Measurements from ENCODE around the gene ITGB4. TPM values are rescaled to one million over a fixed set of nuclear protein-coding genes. Genes with fewer than 3 reads are reported as not detected.

ITGB4 gene
- polyA plus RNA-seq, 2 of the 4 experiments (the other 2 are of a cell fraction) = 20.6 to 37.4 TPM

Other genes with a start within 250 kb of the ITGB4 start
- gene CASKIN2, start 205.9 kb upstream of the ITGB4 start, polyA plus RNA-seq (2011; rRNA removed) = 3.6 and 4.6 TPM in 2 replicates
- gene CASKIN2, start 205.9 kb upstream of the ITGB4 start, polyA plus RNA-seq (2017; fragmentation: RNase III; extraction: RNeasy Plus Mini Kit Qiagen cat#74134 plus additional on column Dnase treatment) = 9.9 to 11.2 TPM (median 10.7 TPM) in 3 replicates
- gene TSEN54, start 204.9 kb upstream of the ITGB4 start, polyA plus RNA-seq (2011; rRNA removed) = 24.8 and 42.5 TPM in 2 replicates
- gene TSEN54, start 204.9 kb upstream of the ITGB4 start, polyA plus RNA-seq (2017; fragmentation: RNase III; extraction: RNeasy Plus Mini Kit Qiagen cat#74134 plus additional on column Dnase treatment) = 37.7 to 38.4 TPM (median 38.3 TPM) in 3 replicates
- 18.9 and 20.7 TPM in 2 replicates for gene LLGL2, start 195.8 kb upstream of the ITGB4 start, polyA plus RNA-seq (2011; rRNA removed)
- 32.6 to 38.2 TPM (median 35.0 TPM) in 3 replicates for gene LLGL2, start 195.8 kb upstream of the ITGB4 start, polyA plus RNA-seq (2017; fragmentation: RNase III; extraction: RNeasy Plus Mini Kit Qiagen cat#74134 plus additional on column Dnase treatment)
- 12.4 and 17.7 TPM in 2 replicates for gene MYO15B, start 133.7 kb upstream of the ITGB4 start, polyA plus RNA-seq (2011; rRNA removed)
- gene MYO15B, start 133.7 kb upstream of the ITGB4 start, polyA plus RNA-seq (2017; fragmentation: RNase III; extraction: RNeasy Plus Mini Kit Qiagen cat#74134 plus additional on column Dnase treatment) = 27.4 to 33.9 TPM (median 33.5 TPM) in 3 replicates
- gene SMIM5, start 88.0 kb upstream of the ITGB4 start, polyA plus RNA-seq (2011; rRNA removed) = 0.25 and 0.30 TPM in 2 replicates
- gene SMIM5, start 88.0 kb upstream of the ITGB4 start, polyA plus RNA-seq (2017; fragmentation: RNase III; extraction: RNeasy Plus Mini Kit Qiagen cat#74134 plus additional on column Dnase treatment) = 0.15 to 0.33 TPM (median 0.20 TPM) in 3 replicates
- 22.7 and 29.2 TPM in 2 replicates for gene RECQL5, start 54.3 kb upstream of the ITGB4 start, polyA plus RNA-seq (2011; rRNA removed)
- gene RECQL5, start 54.3 kb upstream of the ITGB4 start, polyA plus RNA-seq (2017; fragmentation: RNase III; extraction: RNeasy Plus Mini Kit Qiagen cat#74134 plus additional on column Dnase treatment) = 37.3 to 42.5 TPM (median 39.9 TPM) in 3 replicates
- 76.3 and 103 TPM in 2 replicates for gene SAP30BP, start 54.1 kb upstream of the ITGB4 start, polyA plus RNA-seq (2011; rRNA removed)
- 125 to 139 TPM (median 136 TPM) in 3 replicates for gene SAP30BP, start 54.1 kb upstream of the ITGB4 start, polyA plus RNA-seq (2017; fragmentation: RNase III; extraction: RNeasy Plus Mini Kit Qiagen cat#74134 plus additional on column Dnase treatment)
- 20.7 and 21.3 TPM in 2 replicates for gene GALK1, start 43.7 kb downstream of the ITGB4 start, polyA plus RNA-seq (2011; rRNA removed)
- 50.9 to 55.6 TPM (median 54.3 TPM) in 3 replicates for gene GALK1, start 43.7 kb downstream of the ITGB4 start, polyA plus RNA-seq (2017; fragmentation: RNase III; extraction: RNeasy Plus Mini Kit Qiagen cat#74134 plus additional on column Dnase treatment)
- 34.5 and 40.0 TPM in 2 replicates for gene UNK, start 63.3 kb downstream of the ITGB4 start, polyA plus RNA-seq (2011; rRNA removed)
- 27.0 to 31.5 TPM (median 29.1 TPM) in 3 replicates for gene UNK, start 63.3 kb downstream of the ITGB4 start, polyA plus RNA-seq (2017; fragmentation: RNase III; extraction: RNeasy Plus Mini Kit Qiagen cat#74134 plus additional on column Dnase treatment)
- gene UNC13D, start 122.9 kb downstream of the ITGB4 start, polyA plus RNA-seq (2011; rRNA removed) = 0.97 and 1.6 TPM in 2 replicates
- 3.5 to 4.5 TPM (median 4.3 TPM) in 3 replicates for gene UNC13D, start 122.9 kb downstream of the ITGB4 start, polyA plus RNA-seq (2017; fragmentation: RNase III; extraction: RNeasy Plus Mini Kit Qiagen cat#74134 plus additional on column Dnase treatment)
- 35.6 and 39.7 TPM in 2 replicates for gene WBP2, start 133.9 kb downstream of the ITGB4 start, polyA plus RNA-seq (2011; rRNA removed)
- gene WBP2, start 133.9 kb downstream of the ITGB4 start, polyA plus RNA-seq (2017; fragmentation: RNase III; extraction: RNeasy Plus Mini Kit Qiagen cat#74134 plus additional on column Dnase treatment) = 111 to 131 TPM (median 116 TPM) in 3 replicates
- 19.6 and 26.7 TPM in 2 replicates for gene TRIM47, start 157.1 kb downstream of the ITGB4 start, polyA plus RNA-seq (2011; rRNA removed)
- gene TRIM47, start 157.1 kb downstream of the ITGB4 start, polyA plus RNA-seq (2017; fragmentation: RNase III; extraction: RNeasy Plus Mini Kit Qiagen cat#74134 plus additional on column Dnase treatment) = 45.3 to 54.7 TPM (median 46.6 TPM) in 3 replicates
- gene TRIM65, start 175.5 kb downstream of the ITGB4 start, polyA plus RNA-seq (2011; rRNA removed) = 13.5 and 17.4 TPM in 2 replicates
- gene TRIM65, start 175.5 kb downstream of the ITGB4 start, polyA plus RNA-seq (2017; fragmentation: RNase III; extraction: RNeasy Plus Mini Kit Qiagen cat#74134 plus additional on column Dnase treatment) = 26.2 to 30.2 TPM (median 30.1 TPM) in 3 replicates
- gene MRPL38, start 183.4 kb downstream of the ITGB4 start, polyA plus RNA-seq (2011; rRNA removed) = 43.4 and 53.5 TPM in 2 replicates
- 102 to 105 TPM (median 104 TPM) in 3 replicates for gene MRPL38, start 183.4 kb downstream of the ITGB4 start, polyA plus RNA-seq (2017; fragmentation: RNase III; extraction: RNeasy Plus Mini Kit Qiagen cat#74134 plus additional on column Dnase treatment)
- 7.9 and 8.5 TPM in 2 replicates for gene FBF1, start 219.6 kb downstream of the ITGB4 start, polyA plus RNA-seq (2011; rRNA removed)
- 14.6 to 17.8 TPM (median 17.3 TPM) in 3 replicates for gene FBF1, start 219.6 kb downstream of the ITGB4 start, polyA plus RNA-seq (2017; fragmentation: RNase III; extraction: RNeasy Plus Mini Kit Qiagen cat#74134 plus additional on column Dnase treatment)